K562 (cell line): ENCODE results near the gene NEK5. TPM values are rescaled to one million over a fixed set of nuclear protein-coding genes. Genes with fewer than 3 reads are reported as not detected.

Source experiments
- CBFA2T2 ChIP-seq: fragments of 450-650 bp; conservative IDR thresholded peaks from 2 replicates; pipeline ENCODE4 v1.6.1; 2017; ENCODE audit warnings: mild to moderate bottlenecking
- CBX8 ChIP-seq: fragments of 200-600 bp; sonication (generic); IDR thresholded peaks from 2 replicates; pipeline ENCODE4 v1.6.1; 2012; ENCODE audit warnings: borderline replicate concordance, mixed run types, low read depth, mild to moderate bottlenecking, moderate library complexity, mixed read lengths, low read length, control low read depth, inconsistent platforms; ENCODE audit not compliant: poor library complexity, severe bottlenecking; ENCODE audit errors: extremely low read depth
- HLTF ChIP-seq: fragments of 450-650 bp; IDR thresholded peaks from 2 replicates; pipeline ENCODE4 v1.6.1; 2016
- HNRNPUL1 ChIP-seq: fragments of 200-400 bp; formaldehyde crosslinking; IDR thresholded peaks from 2 replicates; pipeline ENCODE4 v1.6.1; 2017; ENCODE audit warnings: low read length
- MCM2 ChIP-seq: fragments of 450-650 bp; IDR thresholded peaks from 2 replicates; pipeline ENCODE4 v1.6.1; 2017; ENCODE audit warnings: low read depth, mild to moderate bottlenecking
- MCM7 ChIP-seq, 2 experiments: fragments of 450-650 bp; IDR thresholded peaks; 2 replicates each; pipeline ENCODE4 v1.6.1; 2016 to 2018
- RAD51 ChIP-seq: fragments of 450-650 bp; IDR thresholded peaks from 2 replicates; pipeline ENCODE4 v1.7.1; 2016; ENCODE audit warnings: low read depth, mild to moderate bottlenecking, borderline replicate concordance
- SMAD3 ChIP-seq: fragments of 450-650 bp; formaldehyde crosslinking; conservative IDR thresholded peaks from 2 replicates; pipeline ENCODE4 v1.4.0; 2020; ENCODE audit warnings: mild to moderate bottlenecking
- TAL1 ChIP-seq: fragments of 450-650 bp; IDR thresholded peaks from 2 replicates; pipeline ENCODE4 v1.6.1; 2016; ENCODE audit warnings: mild to moderate bottlenecking
- TFAP4 ChIP-seq: sonication (generic); formaldehyde crosslinking; IDR thresholded peaks from 2 replicates; pipeline ENCODE4 v1.8.0; 2022; ENCODE audit warnings: missing genetic modification reagents, mild to moderate bottlenecking, moderate library complexity, borderline replicate concordance
- ZNF143 ChIP-seq: sonication (generic); formaldehyde crosslinking; IDR thresholded peaks from 2 replicates; pipeline ENCODE4 v1.9.0; 2022; ENCODE audit warnings: mild to moderate bottlenecking, missing genetic modification reagents
- ZNF165 ChIP-seq: fragments of 250-450 bp; sonication (Bioruptor Pico); IDR thresholded peaks from 2 replicates; pipeline ENCODE4 v1.4.0; 2020; ENCODE audit warnings: borderline replicate concordance
- ZNF212 ChIP-seq: fragments of 450-650 bp; formaldehyde crosslinking; IDR thresholded peaks from 2 replicates; pipeline ENCODE4 v1.4.0; 2020; ENCODE audit warnings: mild to moderate bottlenecking
- polyA plus RNA-seq, 8 experiments: library from polyadenylated mRNA; depleted of rRNA in 4 of 8; stranded (reverse) in 5 of 8; unstranded in 3 of 8; fragments of >200 nt; fragmentation: Nextera tagmentation in 2 of 8; fragmentation: Illumina TruSeq in 1 of 8; extraction: Ambion mirVana in 2 of 8; extraction: Trizol in 1 of 8; gene quantifications; 2 replicates each; pipeline versions ENCODE4 v1.2.1 to v1.2.3, GENCODE V29; 2011 to 2014; ENCODE audit warnings: inconsistent platforms in 1 of 8, missing spikeins in 1 of 8
- total RNA-seq, 7 experiments: library from RNA; depleted of rRNA in 6 of 7; stranded (reverse); fragments of >200 nt in 6 of 7; fragmentation: Illumina TruSeq in 2 of 7; extraction: Trizol in 2 of 7; gene quantifications; 2 replicates each; pipeline versions ENCODE4 v1.2.1 to v1.2.3, GENCODE V29; 2011 to 2021; ENCODE audit warnings: low replicate concordance in 1 of 7
- TF ChIP-seq, protein P1 (sequence below): fragments of 200-400 bp; formaldehyde crosslinking; IDR thresholded peaks from 2 replicates; pipeline ENCODE4 v1.6.1; 2017; ENCODE audit warnings: mild to moderate bottlenecking, low read depth, low read length, moderate library complexity

NEK5 gene
- total and polyA plus RNA-seq, 9 of the 15 experiments (the other 6 are each of a cell fraction or from before 2014, with no cell fraction given), result 0.09 to 0.44 (median 0.33) TPM

DNA sequence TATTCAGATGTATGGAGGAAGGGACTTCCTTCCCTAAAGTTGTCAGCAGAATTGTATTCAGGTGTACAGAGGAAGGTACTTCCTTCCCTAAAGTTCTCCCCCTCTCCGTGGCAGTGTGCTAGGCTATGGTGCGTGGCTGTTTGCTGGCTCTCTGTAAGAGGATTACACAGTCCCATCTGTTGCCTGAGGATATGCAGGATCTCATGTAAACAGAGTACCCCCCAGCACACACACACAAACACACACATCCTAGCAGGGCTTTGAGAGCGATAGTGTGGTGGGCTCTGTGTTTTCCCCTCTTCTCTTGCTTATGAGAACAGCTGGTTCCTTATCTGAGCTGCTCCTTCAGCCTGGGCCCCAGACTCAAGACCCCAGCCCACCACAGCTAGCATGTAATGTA is 10.3 kb downstream of the NEK5 start (continued):
- TF ChIP-seq MCM2 (no peak), RAD51 (no peak), ZNF212 (CRISPR knock-in tag) (no peak), TAL1 (peak; percentile 3; the same call in 1 of the 2 replicates), CBX8 (no peak), HNRNPUL1 (no peak), ZNF165 (CRISPR knock-in tag) (no peak), TFAP4 (CRISPR knock-in tag) (0 out of 2 replicates have a peak, but pooled peaks have one; percentile 24), SMAD3 (CRISPR knock-in tag) (no peak), ZNF143 (CRISPR knock-in tag) (no peak), CBFA2T2 (peak; percentile 49), MCM7 (IDR thresholded peaks at IDR 0.05) (no peak), HLTF (no peak)
- TF ChIP-seq, protein P1, sequence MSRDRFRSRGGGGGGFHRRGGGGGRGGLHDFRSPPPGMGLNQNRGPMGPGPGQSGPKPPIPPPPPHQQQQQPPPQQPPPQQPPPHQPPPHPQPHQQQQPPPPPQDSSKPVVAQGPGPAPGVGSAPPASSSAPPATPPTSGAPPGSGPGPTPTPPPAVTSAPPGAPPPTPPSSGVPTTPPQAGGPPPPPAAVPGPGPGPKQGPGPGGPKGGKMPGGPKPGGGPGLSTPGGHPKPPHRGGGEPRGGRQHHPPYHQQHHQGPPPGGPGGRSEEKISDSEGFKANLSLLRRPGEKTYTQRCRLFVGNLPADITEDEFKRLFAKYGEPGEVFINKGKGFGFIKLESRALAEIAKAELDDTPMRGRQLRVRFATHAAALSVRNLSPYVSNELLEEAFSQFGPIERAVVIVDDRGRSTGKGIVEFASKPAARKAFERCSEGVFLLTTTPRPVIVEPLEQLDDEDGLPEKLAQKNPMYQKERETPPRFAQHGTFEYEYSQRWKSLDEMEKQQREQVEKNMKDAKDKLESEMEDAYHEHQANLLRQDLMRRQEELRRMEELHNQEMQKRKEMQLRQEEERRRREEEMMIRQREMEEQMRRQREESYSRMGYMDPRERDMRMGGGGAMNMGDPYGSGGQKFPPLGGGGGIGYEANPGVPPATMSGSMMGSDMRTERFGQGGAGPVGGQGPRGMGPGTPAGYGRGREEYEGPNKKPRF, result no peak
